ENCODE data around the gene PYGM.

Gene PYGM

DNA sequence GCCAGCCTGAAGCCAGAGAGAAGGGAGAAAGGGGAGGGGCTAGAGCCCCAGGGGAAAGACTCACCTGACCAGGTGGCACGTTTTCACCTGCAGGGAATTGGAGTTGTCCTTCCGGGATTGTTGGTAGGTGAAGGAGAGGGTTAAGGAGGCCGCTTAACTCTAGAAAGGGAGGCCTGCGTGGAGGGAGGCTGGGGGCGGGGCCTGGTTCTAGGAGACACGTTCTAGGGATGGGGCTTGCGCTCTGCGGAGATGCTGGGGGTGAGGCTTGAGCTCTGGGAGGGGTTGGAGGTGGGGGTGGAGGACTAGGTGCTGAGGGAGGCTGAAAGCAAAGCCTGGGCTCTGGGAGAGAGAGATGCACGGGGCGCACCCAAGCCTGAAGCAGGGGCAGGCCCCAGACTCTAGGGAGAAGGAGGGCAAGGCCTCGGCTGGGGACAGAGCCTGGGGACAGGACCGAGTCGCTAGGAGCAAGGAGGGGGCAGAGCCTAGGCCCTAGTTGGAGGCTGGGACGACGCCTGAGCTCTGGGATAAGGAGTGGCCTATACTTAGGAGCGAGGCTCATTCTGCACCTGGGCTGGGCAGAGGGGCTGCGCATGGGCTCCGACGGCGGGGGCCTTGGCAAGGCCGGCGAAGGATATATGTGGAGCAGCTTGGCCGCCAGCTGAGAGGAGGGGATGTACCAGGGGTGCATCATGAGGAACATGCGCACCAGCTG lies 18.2 kb downstream of the PYGM start:
- FAIRE-seq, result no peak
- TF ChIP-seq, protein P1, sequence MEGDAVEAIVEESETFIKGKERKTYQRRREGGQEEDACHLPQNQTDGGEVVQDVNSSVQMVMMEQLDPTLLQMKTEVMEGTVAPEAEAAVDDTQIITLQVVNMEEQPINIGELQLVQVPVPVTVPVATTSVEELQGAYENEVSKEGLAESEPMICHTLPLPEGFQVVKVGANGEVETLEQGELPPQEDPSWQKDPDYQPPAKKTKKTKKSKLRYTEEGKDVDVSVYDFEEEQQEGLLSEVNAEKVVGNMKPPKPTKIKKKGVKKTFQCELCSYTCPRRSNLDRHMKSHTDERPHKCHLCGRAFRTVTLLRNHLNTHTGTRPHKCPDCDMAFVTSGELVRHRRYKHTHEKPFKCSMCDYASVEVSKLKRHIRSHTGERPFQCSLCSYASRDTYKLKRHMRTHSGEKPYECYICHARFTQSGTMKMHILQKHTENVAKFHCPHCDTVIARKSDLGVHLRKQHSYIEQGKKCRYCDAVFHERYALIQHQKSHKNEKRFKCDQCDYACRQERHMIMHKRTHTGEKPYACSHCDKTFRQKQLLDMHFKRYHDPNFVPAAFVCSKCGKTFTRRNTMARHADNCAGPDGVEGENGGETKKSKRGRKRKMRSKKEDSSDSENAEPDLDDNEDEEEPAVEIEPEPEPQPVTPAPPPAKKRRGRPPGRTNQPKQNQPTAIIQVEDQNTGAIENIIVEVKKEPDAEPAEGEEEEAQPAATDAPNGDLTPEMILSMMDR (IDR thresholded peaks at IDR 0.05; ENCODE audit: insufficient read depth, missing control alignments), result no peak
- DNase-seq (ENCODE audit: insufficient read length, low spot score), result no peak

DNA sequence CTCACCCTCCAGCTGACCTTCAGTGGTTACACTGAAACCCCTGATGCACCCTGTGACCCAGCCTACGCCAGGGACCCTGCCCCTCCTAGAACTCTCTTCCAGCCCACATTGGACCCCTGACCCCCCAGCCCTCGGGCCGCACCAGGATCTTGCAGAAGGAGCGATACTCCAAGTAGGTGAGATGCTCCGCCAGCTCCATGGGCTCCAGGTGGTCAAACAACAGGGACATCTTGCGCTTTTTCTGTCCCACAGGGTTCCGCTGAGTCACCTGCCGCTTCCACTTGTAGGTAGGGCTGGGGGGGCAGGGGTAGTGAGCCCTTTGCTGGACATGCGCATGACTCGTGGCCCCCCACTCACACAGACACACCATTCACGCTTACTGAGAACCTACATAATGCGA lies 19.9 kb downstream of the PYGM start:
- DNase-seq (ENCODE audit: insufficient read length, low spot score) (no peak), FAIRE-seq (no peak)
- TF ChIP-seq, protein P1 (IDR thresholded peaks at IDR 0.05; ENCODE audit: insufficient read depth, missing control alignments), result no peak

DNA sequence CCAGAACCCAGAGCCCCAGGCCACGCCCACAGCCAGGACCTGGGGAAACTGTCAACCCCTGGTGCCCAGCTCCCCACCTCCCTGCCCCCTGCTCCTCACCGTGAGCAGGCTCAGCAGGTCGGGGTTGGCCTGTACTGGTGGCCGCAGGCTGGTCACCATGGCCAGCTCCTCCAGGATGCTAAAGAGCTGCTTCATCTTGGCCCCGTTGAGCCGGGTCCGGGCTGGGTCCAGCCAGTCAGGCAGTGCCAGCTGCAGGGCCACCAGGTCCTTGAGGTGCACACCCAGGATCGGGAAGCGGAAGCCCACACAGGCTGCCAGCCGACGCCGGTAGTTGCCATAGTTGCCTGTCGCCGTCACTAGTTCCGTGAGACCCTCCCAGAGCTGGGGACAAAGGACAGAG lies 23.1 kb downstream of the PYGM start:
- DNase-seq (ENCODE audit: insufficient read length, low spot score) (no peak), FAIRE-seq (no peak)
- TF ChIP-seq, protein P1 (IDR thresholded peaks at IDR 0.05; ENCODE audit: insufficient read depth, missing control alignments), result no peak

DNA sequence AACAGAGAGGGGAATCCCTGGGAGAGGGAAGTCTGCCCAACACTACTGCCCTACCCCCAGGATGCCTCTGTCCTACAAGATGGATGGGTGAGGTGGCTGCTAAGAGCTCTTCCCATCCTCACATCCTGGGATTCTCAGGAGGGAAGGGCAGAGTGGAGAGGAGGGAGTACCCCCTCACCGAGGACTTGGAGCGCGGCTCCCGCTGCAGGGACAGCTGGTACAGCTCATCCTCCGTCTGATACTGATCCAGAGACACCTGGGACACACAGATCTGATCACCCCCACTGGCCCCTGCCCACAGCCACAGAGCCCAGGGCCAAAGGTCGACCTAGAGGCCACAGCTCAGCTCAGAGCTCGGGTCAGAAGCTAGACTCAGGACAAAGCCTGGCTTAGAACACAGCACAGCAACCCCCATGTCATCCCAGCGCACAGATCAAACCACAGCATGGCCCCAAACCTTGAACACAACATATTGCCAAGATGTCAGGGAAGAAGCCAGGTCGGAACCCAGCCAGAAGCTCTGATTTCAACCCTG lies 24.0 kb downstream of the PYGM start:
- FAIRE-seq (no peak), DNase-seq (ENCODE audit: insufficient read length, low spot score) (no peak)
- TF ChIP-seq, protein P1 (IDR thresholded peaks at IDR 0.05; ENCODE audit: insufficient read depth, missing control alignments), result no peak

DNA sequence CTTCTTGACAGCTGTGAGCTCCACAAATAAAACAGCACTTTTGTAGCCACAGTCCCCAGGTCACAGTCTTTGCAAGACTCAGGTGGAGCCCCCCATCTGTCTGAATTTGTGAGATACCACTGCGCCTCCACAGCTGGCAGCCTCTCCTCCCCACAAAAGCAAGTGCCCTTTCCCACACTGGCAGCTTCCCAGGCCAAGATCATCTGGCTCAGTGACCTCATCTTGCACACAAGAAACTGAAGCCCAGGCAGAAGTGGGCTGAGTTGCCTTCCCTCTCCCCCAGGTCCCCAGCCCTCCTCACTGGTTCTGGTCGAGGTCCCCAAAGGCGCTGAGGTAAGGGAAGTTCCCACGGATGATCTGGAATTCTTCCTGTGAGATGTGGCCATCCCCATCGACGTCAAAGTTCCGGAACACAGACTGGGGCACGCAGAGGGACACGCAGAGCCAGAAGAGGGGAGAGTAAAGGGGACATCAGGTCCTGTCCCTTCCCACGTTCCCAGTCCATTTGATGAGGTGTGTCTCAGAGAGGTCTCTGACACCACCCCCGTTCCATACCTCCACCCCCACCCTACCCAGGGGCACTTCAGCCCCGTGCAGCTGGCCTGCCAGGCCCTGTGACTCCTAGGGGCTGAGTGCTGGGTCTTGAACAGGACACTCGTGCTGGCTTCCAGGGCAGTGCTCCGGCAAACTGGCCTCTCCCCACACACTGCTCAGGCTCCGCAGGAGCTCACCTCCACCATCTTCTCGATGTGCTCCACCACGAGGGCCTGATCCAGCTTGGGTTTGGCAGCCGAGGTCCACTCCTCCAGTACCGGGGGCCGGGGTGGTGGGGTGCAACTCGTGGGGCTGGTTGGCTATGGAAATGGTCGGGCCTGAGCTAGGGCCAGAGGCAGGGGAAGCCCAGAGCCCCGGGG lies 24.7 kb downstream of the PYGM start:
- no peak for DNase-seq (ENCODE audit: insufficient read length, low spot score)
- no peak for FAIRE-seq
- TF ChIP-seq, protein P1 (IDR thresholded peaks at IDR 0.05; ENCODE audit: insufficient read depth, missing control alignments), result no peak

DNA sequence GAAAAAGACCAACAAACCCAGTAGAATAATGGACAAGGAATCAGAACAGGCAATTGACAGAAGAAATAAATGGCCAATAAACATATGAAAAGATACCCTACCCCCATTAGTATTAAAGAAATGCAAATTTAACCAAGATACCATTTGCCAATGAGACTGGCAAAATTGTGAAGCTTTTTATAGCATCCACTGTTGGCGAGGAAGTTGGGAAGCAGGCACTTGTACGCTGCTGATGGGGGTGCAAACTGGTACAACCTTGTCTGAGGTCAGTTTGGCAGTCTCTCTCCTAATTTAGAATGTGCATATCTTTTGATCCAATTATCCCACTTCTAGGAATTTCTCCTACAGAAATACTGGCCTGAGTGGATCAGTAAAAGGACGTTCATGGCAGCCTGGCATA lies 28.2 kb downstream of the PYGM start:
- no peak for FAIRE-seq

More for the DNA sequence above, 28.2 kb downstream of the PYGM start:
- DNase-seq (ENCODE audit: insufficient read length, low spot score), result no peak
- TF ChIP-seq, protein P1 (IDR thresholded peaks at IDR 0.05; ENCODE audit: insufficient read depth, missing control alignments), result no peak
